Right cardiac atrium (tissue), 5 donors: ENCODE data around the gene TCF12. TPM values are rescaled to one million over a fixed set of nuclear protein-coding genes. Genes with fewer than 3 reads are reported as not detected.

Source experiments
- ATAC-seq, 2 donors: fragments of 200-7000 bp; cut with Tn5 transposase; one replicate each; pipeline versions ENCODE4 v1.8.0 to v1.9.1; 2020; ENCODE audit warnings: moderate library complexity in 2 of 2, mild to moderate bottlenecking in 1 of 2
- DNase-seq, 3 donors: peaks; one replicate each; pipeline ENCODE4 v3.0.0-alpha.2; 2020
- H3K27ac ChIP-seq: one replicate; pipeline ENCODE4 v1.5.1; 2013; ENCODE audit warnings: mild to moderate bottlenecking, low read length, control low read depth, moderate library complexity
- H3K27me3 ChIP-seq: one replicate; pipeline ENCODE4 v1.6.1; 2013; ENCODE audit not compliant: control insufficient read depth, insufficient read depth
- H3K4me1 ChIP-seq: one replicate; pipeline ENCODE4 v1.6.1; 2013; ENCODE audit warnings: low read length; ENCODE audit not compliant: control insufficient read depth, insufficient read depth
- H3K4me3 ChIP-seq: one replicate; pipeline ENCODE4 v1.5.1; 2013; ENCODE audit warnings: low read length, control low read depth
- H3K9me3 ChIP-seq: one replicate; pipeline ENCODE4 v1.6.1; 2013; ENCODE audit warnings: low read length; ENCODE audit not compliant: control insufficient read depth
- WGBS: extraction: QIAGEN DNeasy Blood & Tissue Kit; methylation state at CpG from one replicate; pipeline ENCODE4 v1.1.7; 2013; 5-methylcytosine and 5-hydroxymethylcytosine counted together
- intact Hi-C, 4 donors: fragments of 100-400 bp; cut with DNase I; formaldehyde crosslinking; loops; one replicate each; pipeline versions ENCODE4 v1.11.0 to v1.14.0; 2022 to 2023
- polyA plus RNA-seq: library from polyadenylated mRNA; stranded (reverse); fragments of 200-250 nt; gene quantifications from one replicate; pipeline ENCODE4 v1.2.3, GENCODE V29; 2013
- total RNA-seq, 4 donors: library from RNA; stranded (reverse); fragmentation: NEBNext Ultra II Directional; extraction: Animal tissue kit (Norgen Biotek cat#: 25700); gene quantifications; one replicate each; pipeline ENCODE4 v1.2.1, GENCODE V29; 2021
- donor health status: healthy with polysubstance abuse.
- donor health status: DM: no; HTN: yes; CAD: no.
- donor health status: DM: no; HTN: no; CAD: no.
- donor health status: DM: no; HTN: yes; CAD: no; lungs with severe emphysema.
- donor health status: DM: yes; HTN: yes; CAD: no.

TCF12 gene
- total and polyA plus RNA-seq, 5 donors, result 11.7 to 58.8 (median 51.5) TPM

- intact Hi-C loops, result no loop called here
- WGBS, result 89% methylated on average over 6 of the region's 6 CpGs
- Histone ChIP-seq H3K27ac (no peak overlapping the region), H3K27me3 (no peaks in the 10 kb centered on the region), H3K4me3 (no peak overlapping the region), H3K4me1 (peaks cover 3% of the 10 kb centered on the region), H3K9me3 (no peaks in the 10 kb centered on the region)
- DNase-seq (no peak), ATAC-seq (no peak)
Observed at GRCh38 chr15:57048930-57049549, 130.6 kb downstream of the TCF12 start.

- no peak for DNase-seq
- Histone ChIP-seq H3K9me3 (no peaks in the 10 kb centered on the region), H3K4me1 (peaks cover 5% of the 10 kb centered on the region), H3K27ac (no peak overlapping the region), H3K27me3 (no peaks in the 10 kb centered on the region), H3K4me3 (no peak overlapping the region)
- no peak for ATAC-seq
- intact Hi-C loops, result no loop called here
- 92% methylated on average over 4 of the region's 4 CpGs for WGBS
Observed at GRCh38 chr15:57053470-57053869, 135.0 kb downstream of the TCF12 start.

GRCh38 chr15:57054204-57054750 is 135.8 kb downstream of the TCF12 start:
- H3K4me1 ChIP-seq, result peaks cover 5% of the 10 kb centered on the region
- no peak overlapping the region for H3K4me3 ChIP-seq
- ATAC-seq, result no peak
- no peak for DNase-seq
- WGBS, result 88% methylated on average over 1 of the region's 1 CpG
- no peak overlapping the region for H3K27ac ChIP-seq
- no peaks in the 10 kb centered on the region for H3K9me3 ChIP-seq
- no peaks in the 10 kb centered on the region for H3K27me3 ChIP-seq
- intact Hi-C loops, result no loop called here

- H3K27me3 ChIP-seq, result no peaks in the 10 kb centered on the region
- no peak for DNase-seq
- no peak overlapping the region for H3K4me3 ChIP-seq
- 96% methylated on average over 7 of the region's 7 CpGs for WGBS
- intact Hi-C loops, result no loop called here
- H3K4me1 ChIP-seq, result peaks cover 5% of the 10 kb centered on the region
- no peak overlapping the region for H3K27ac ChIP-seq
- ATAC-seq, result no peak
- no peaks in the 10 kb centered on the region for H3K9me3 ChIP-seq
Observed at GRCh38 chr15:57056357-57056756, 137.9 kb downstream of the TCF12 start.

- intact Hi-C loops, result no loop called here
- peaks cover 3% of the 10 kb centered on the region for H3K4me1 ChIP-seq
- H3K27ac ChIP-seq, result no peak overlapping the region
- no peak for ATAC-seq
- H3K9me3 ChIP-seq, result no peaks in the 10 kb centered on the region
- H3K27me3 ChIP-seq, result no peaks in the 10 kb centered on the region
- DNase-seq, result no peak
- H3K4me3 ChIP-seq, result no peak overlapping the region
- 54% methylated on average over 3 of the region's 3 CpGs for WGBS
Observed at GRCh38 chr15:57057134-57057930, 138.9 kb downstream of the TCF12 start.

- intact Hi-C loops, result no loop called here
- H3K9me3 ChIP-seq, result no peaks in the 10 kb centered on the region
- 95% methylated on average over 2 of the region's 2 CpGs for WGBS
- no peak overlapping the region for H3K4me3 ChIP-seq
- H3K27me3 ChIP-seq, result no peaks in the 10 kb centered on the region
- H3K4me1 ChIP-seq, result peaks cover 3% of the 10 kb centered on the region
- DNase-seq (no peak), ATAC-seq (no peak)
- no peak overlapping the region for H3K27ac ChIP-seq
Observed at GRCh38 chr15:57059026-57059660, 140.7 kb downstream of the TCF12 start.

GRCh38 chr15:57060799-57061198 is 142.4 kb downstream of the TCF12 start:
- ATAC-seq, result no peak
- WGBS, result 55% methylated on average over 2 of the region's 2 CpGs

GRCh38 chr15:57061281-57061680 is 142.8 kb downstream of the TCF12 start:
- Histone ChIP-seq H3K4me1 (peaks cover 5% of the 10 kb centered on the region), H3K4me3 (no peak overlapping the region), H3K27ac (no peak overlapping the region), H3K27me3 (no peaks in the 10 kb centered on the region), H3K9me3 (no peaks in the 10 kb centered on the region)
- DNase-seq (no peak), ATAC-seq (no peak)
- intact Hi-C loops, result no loop called here
- 87% methylated on average over 2 of the region's 2 CpGs for WGBS

More at GRCh38 chr15:57060799-57061198, 142.4 kb downstream of the TCF12 start:
- intact Hi-C loops, result no loop called here
- Histone ChIP-seq H3K9me3 (no peaks in the 10 kb centered on the region), H3K4me3 (no peak overlapping the region), H3K4me1 (peaks cover 5% of the 10 kb centered on the region), H3K27me3 (no peaks in the 10 kb centered on the region), H3K27ac (no peak overlapping the region)
- DNase-seq, result no peak

- WGBS, result 99% methylated on average over 2 of the region's 2 CpGs
- peaks cover 5% of the 10 kb centered on the region for H3K4me1 ChIP-seq
- no peak overlapping the region for H3K4me3 ChIP-seq
- ATAC-seq (no peak), DNase-seq (no peak)
- intact Hi-C loops, result no loop called here
- no peaks in the 10 kb centered on the region for H3K27me3 ChIP-seq
- no peaks in the 10 kb centered on the region for H3K9me3 ChIP-seq
- no peak overlapping the region for H3K27ac ChIP-seq
Observed at GRCh38 chr15:57061696-57062095, 143.3 kb downstream of the TCF12 start.

- no peak for DNase-seq
- Histone ChIP-seq H3K27ac (no peak overlapping the region), H3K4me1 (peaks cover 1% of the 10 kb centered on the region), H3K4me3 (no peak overlapping the region), H3K9me3 (no peaks in the 10 kb centered on the region), H3K27me3 (no peaks in the 10 kb centered on the region)
- ATAC-seq, result no peak
- intact Hi-C loops, result no loop called here
Observed at GRCh38 chr15:57064033-57064432, 145.6 kb downstream of the TCF12 start.

- no peak for ATAC-seq
- Histone ChIP-seq H3K9me3 (no peaks in the 10 kb centered on the region), H3K27ac (no peak overlapping the region), H3K27me3 (no peaks in the 10 kb centered on the region), H3K4me1 (no peaks in the 10 kb centered on the region), H3K4me3 (no peak overlapping the region)
- intact Hi-C loops, result no loop called here
- DNase-seq, result no peak
- WGBS, result 63% methylated on average over 2 of the region's 2 CpGs
Observed at GRCh38 chr15:57069423-57069822, 151.0 kb downstream of the TCF12 start.
